Keratinocyte (primary cell): ENCODE results near the gene CLDN24.

Source experiments
- CTCF ChIP-seq, 3 experiments: IDR thresholded peaks in 1 of 3; conservative IDR thresholded peaks in 1 of 3; optimal IDR thresholded peaks in 1 of 3; 2 replicates in 2 of 3; 3 replicates in 1 of 3; pipeline versions ENCODE3 to v1.5.1; 2011; ENCODE audit warnings: low read length in 3 of 3, mild to moderate bottlenecking in 3 of 3, moderate library complexity in 2 of 3, control low read depth in 1 of 3, inconsistent platforms in 1 of 3; ENCODE audit not compliant: insufficient read depth in 2 of 3; ENCODE audit errors: extremely low read depth in 1 of 3
- EZH2 ChIP-seq: IDR thresholded peaks from one replicate; pipeline ENCODE4 v1.6.1; 2012; ENCODE audit warnings: inconsistent platforms, mild to moderate bottlenecking, low read length, moderate library complexity

- TF ChIP-seq CTCF (optimal IDR thresholded peaks at IDR 0.05 in 1 of 3, IDR thresholded peaks at IDR 0.05 in 1 of 3, conservative IDR thresholded peaks at IDR 0.05 in 1 of 3; ENCODE audit: extremely low read depth in 1 of 3, insufficient read depth in 2 of 3, low read length in 3 of 3) (no peak), EZH2 (no peak)
These were observed 22.5 kb upstream of the CLDN24 start for GRCh38 chr4:183344523-183345255.
